ENCODE results near the gene RPUSD1. TPM values are rescaled to one million over a fixed set of nuclear protein-coding genes. Genes with fewer than 3 reads are reported as not detected.

The RPUSD1 gene
- total and polyA plus RNA-seq, 8 donors: 9.0 to 43.7 (median 20.1) TPM

DNA sequence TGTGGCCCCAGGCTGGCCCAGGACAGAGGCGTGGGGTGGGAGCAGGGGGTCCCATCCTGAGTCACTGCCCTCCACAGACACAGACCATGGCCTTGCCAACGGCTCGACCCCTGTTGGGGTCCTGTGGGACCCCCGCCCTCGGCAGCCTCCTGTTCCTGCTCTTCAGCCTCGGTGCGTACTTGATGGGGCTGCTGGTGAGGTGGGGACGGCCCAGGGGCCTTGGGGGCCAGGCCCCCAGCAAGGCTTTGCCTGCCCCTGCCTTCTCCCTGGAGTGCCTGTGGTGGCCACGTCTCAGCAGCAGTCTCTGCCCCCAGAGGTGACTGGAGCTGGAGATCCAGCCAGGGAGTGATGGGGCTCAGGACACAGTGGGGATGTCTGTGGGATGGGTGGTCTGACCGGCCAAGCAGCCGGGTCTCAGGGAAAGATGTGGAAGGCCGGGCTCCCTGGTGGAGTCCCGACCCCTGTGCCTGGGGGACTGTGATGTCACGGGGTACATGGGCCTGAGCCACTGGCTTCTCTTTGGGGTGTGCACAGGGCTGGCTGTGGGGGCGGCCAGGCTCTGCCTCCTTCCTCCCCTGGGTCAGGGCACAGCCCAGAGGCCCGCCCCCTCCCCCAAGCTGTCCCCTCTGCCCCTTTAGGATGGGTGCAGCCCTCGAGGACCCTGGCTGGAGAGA is 25.4 kb downstream of the RPUSD1 start:
- intact Hi-C loops (cut with DNase I; ENCODE audit: low total_unique reads): no loop called here

DNA sequence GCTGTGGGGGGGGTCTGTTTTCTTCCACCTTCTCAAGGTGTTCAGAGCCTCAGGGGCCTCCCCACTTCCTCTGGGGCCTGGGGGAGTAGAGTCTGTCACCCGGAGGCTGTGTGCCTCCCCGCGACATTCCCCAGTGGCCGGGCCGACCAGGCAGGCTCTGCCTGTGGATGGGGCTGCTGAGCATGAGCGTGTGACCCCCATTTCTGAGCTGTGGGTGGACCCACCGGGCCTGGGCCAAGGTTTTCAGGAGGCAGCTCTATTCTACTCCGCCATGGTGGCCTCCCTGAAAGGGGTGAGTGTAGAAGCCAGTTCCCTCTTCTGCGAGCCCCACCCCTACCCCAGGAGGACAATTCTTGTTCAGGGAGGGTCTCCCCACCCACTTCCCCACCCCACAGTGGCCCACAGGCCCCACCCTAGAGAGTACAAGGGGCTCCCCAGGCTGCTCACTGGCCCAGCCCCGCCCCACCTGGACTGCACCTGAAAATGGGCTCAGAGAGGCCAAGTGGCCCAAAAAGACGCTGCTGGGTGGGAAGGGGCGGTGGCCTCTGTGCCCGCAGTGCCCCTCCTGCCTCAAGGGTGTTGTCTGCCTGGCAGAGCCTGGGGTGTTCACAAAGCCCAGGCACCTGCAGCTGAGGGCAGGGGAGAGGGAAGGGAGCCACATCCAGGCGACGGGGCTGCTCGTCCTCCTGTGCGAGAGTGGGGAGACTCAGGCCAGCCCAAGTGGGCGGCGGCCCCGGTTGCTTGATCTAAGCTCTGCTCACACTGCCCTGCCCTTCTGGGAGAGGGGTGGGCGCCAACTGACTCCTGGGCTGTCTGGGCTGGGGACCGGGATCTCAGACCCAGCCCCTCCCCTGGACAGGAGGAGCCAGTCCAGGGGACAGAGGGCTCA is 26.3 kb downstream of the RPUSD1 start:
- DNase-seq: peak in 1 of 2 donors; percentile 58
- intact Hi-C loops (cut with DNase I; ENCODE audit: low total_unique reads): no loop called here
- Histone ChIP-seq H3K27ac (no peak overlapping the region), H3K27me3 (peaks cover 0 to 62% (median 8%) of the 10 kb centered on the region in 3 donors), H3K4me3 (no peak overlapping the region), H3K36me3 (no peaks in the 10 kb centered on the region), H3K9me3 (no peaks in the 10 kb centered on the region), H3K4me1 (peaks cover 0 to 16% (median 3%) of the 10 kb centered on the region in 4 donors)
- TF ChIP-seq POLR2AphosphoS5 (IDR thresholded peaks at IDR 0.05) (no peak), EP300 (IDR thresholded peaks at IDR 0.05) (no peak), POLR2A (IDR thresholded peaks at IDR 0.05) (no peak)
- TF ChIP-seq, protein P1, sequence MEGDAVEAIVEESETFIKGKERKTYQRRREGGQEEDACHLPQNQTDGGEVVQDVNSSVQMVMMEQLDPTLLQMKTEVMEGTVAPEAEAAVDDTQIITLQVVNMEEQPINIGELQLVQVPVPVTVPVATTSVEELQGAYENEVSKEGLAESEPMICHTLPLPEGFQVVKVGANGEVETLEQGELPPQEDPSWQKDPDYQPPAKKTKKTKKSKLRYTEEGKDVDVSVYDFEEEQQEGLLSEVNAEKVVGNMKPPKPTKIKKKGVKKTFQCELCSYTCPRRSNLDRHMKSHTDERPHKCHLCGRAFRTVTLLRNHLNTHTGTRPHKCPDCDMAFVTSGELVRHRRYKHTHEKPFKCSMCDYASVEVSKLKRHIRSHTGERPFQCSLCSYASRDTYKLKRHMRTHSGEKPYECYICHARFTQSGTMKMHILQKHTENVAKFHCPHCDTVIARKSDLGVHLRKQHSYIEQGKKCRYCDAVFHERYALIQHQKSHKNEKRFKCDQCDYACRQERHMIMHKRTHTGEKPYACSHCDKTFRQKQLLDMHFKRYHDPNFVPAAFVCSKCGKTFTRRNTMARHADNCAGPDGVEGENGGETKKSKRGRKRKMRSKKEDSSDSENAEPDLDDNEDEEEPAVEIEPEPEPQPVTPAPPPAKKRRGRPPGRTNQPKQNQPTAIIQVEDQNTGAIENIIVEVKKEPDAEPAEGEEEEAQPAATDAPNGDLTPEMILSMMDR (IDR thresholded peaks at IDR 0.05): no peak
- WGBS, 5 donors: 49 to 75% (median 56%) methylated on average over 15 to 22 of the region's 22 CpGs

More for the DNA sequence above, 25.4 kb downstream of the RPUSD1 start:
- Histone ChIP-seq H3K4me3 (no peak overlapping the region), H3K36me3 (no peaks in the 10 kb centered on the region), H3K27me3 (peaks cover 0 to 62% (median 8%) of the 10 kb centered on the region in 3 donors), H3K4me1 (peaks cover 0 to 16% (median 3%) of the 10 kb centered on the region in 4 donors), H3K27ac (no peak overlapping the region), H3K9me3 (no peaks in the 10 kb centered on the region)
- DNase-seq: no peak
- TF ChIP-seq EP300 (IDR thresholded peaks at IDR 0.05) (no peak), POLR2A (IDR thresholded peaks at IDR 0.05) (no peak), POLR2AphosphoS5 (IDR thresholded peaks at IDR 0.05) (no peak)
- TF ChIP-seq, protein P1 (IDR thresholded peaks at IDR 0.05): no peak
- WGBS, 5 donors: 68 to 85% (median 77%) methylated on average over 8 to 17 of the region's 17 CpGs

DNA sequence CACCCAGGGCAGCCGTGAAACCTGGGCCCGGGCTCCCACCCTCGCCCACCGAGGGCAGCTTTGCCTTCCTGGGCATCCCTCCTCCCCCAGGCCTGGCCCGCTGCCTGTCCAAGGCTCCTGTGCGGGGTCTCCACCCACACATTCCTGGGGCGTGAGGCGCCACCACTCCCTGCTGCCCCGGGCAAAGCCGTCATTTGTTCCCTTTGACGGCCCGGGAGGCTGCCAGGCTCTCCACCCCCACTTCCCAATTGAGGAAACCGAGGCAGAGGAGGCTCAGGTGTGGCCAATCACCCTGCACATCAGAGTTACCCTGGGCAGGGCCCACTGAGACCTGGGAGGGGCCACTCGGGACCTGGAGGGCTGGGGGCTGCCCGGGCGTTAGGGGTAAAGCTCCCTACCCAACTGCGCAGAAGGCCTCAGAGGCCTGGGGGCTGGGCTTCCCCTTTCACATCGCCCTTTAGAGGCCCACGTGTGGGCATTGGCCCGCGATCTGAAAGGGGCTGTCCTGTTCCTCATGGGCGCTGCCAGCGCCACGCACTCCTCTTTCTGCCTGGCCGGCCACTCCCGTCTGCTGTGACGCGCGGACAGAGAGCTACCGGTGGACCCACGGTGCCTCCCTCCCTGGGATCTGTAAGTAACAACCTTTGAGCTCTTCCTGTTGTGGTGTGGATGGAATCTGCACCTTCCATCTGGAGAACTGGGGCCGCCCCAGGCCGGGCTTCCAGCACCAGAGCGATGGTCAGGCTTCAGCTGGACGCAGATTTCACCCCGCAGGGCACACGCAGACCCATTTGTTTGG is 27.4 kb downstream of the RPUSD1 start, which contains the start of gene MSLN:
MSLN (plus strand) TSS at position 190 of the 799 bp plus-strand sequence. CDS start 1,947 bp downstream, outside the sequence.
- no peaks in the 10 kb centered on the region for H3K36me3 ChIP-seq
- WGBS, 5 donors: 47 to 68% (median 53%) methylated on average over 25 to 37 of the region's 37 CpGs
- H3K27ac ChIP-seq: no peak within 1 kb of the TSS
- intact Hi-C loops (cut with DNase I; ENCODE audit: low total_unique reads): no loop called here
- no peak within 1 kb of the TSS for H3K4me3 ChIP-seq
- peak in 1 of 2 donors; percentile 77 for DNase-seq
- H3K4me1 ChIP-seq: peaks cover 0 to 16% (median 3%) of the 10 kb centered on the region in 4 donors
- TF ChIP-seq POLR2AphosphoS5 (IDR thresholded peaks at IDR 0.05) (no peak), POLR2A (IDR thresholded peaks at IDR 0.05) (no peak), EP300 (IDR thresholded peaks at IDR 0.05) (no peak)
- TF ChIP-seq, protein P1 (IDR thresholded peaks at IDR 0.05): no peak
- peaks cover 0 to 59% (median 8%) of the 10 kb centered on the region in 3 donors for H3K27me3 ChIP-seq
- H3K9me3 ChIP-seq: no peaks in the 10 kb centered on the region

DNA sequence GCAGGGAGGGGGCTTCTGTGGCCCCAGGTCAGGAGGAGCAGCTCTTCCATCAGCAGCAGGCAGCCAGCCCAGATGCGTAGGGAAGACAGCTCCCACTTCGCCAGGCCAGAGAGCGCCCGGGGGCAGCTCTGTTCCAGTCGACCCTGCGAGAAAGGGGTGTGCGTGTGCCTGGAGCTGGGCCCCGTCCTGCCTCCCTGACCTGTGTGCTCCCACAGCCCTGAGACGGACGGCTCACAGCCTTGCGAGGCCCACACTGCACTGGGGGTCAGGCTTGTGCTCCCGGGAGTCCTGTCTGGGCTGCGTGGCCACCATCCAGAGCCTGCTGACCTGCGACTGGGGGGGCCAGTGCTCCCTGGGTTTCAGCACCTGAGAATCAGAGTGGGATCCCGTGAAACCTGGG is 28.1 kb downstream of the RPUSD1 start:
- peaks cover 0 to 16% (median 3%) of the 10 kb centered on the region in 4 donors for H3K4me1 ChIP-seq
- intact Hi-C loops (cut with DNase I; ENCODE audit: low total_unique reads): no loop called here
- TF ChIP-seq, protein P1 (IDR thresholded peaks at IDR 0.05): no peak
- TF ChIP-seq POLR2A (IDR thresholded peaks at IDR 0.05): no peak
- H3K4me3 ChIP-seq: no peak overlapping the region
- H3K9me3 ChIP-seq: no peaks in the 10 kb centered on the region
- DNase-seq: no peak
- H3K27ac ChIP-seq: no peak overlapping the region
- H3K36me3 ChIP-seq: no peaks in the 10 kb centered on the region
- H3K27me3 ChIP-seq: peaks cover 0 to 56% (median 8%) of the 10 kb centered on the region in 3 donors
- WGBS, 5 donors: 51 to 64% (median 55%) methylated on average over 9 to 15 of the region's 15 CpGs

All from stomach (tissue), 9 donors.